Naive thymus-derived CD4-positive, alpha-beta T cell (primary cell): ENCODE measurements around the gene LIX1. TPM values are rescaled to one million over a fixed set of nuclear protein-coding genes. Genes with fewer than 3 reads are reported as not detected.

ENCODE experiments used
- ATAC-seq: fragments of 150-1000 bp; cut with Tn5 transposase; 2 replicates; pipeline ENCODE4 v1.10.0; 2021; ENCODE audit warnings: mild to moderate bottlenecking, moderate library complexity
- CTCF ChIA-PET: fragments of 350-600 bp; sonication (Branson Sonifier 250); formaldehyde crosslinking; loops from one replicate; lab custom pipeline; 2021; ENCODE audit warnings: antibody characterized with exemption; lab: Charles Lee
- POLR2A ChIA-PET: fragments of 350-600 bp; sonication (Branson Sonifier 250); formaldehyde crosslinking; loops from one replicate; lab custom pipeline; 2021; ENCODE audit warnings: antibody characterized with exemption, inconsistent platforms; lab: Charles Lee
- DNase-seq, 9 donors: peaks; one replicate each; pipeline versions ENCODE4 v3.0.0 to v3.0.0-alpha.2; 2020 to 2022; ENCODE audit warnings: mixed read lengths in 1 of 9
- H3K27ac ChIP-seq: one replicate; pipeline ENCODE4 v1.7.0; 2013; ENCODE audit warnings: mild to moderate bottlenecking, low read depth, low read length, moderate library complexity
- H3K27me3 ChIP-seq, 2 donors: one replicate each; pipeline ENCODE4 v1.7.0; 2013; ENCODE audit warnings: low read length in 2 of 2, mild to moderate bottlenecking in 2 of 2, moderate library complexity in 2 of 2; ENCODE audit not compliant: control insufficient read depth in 2 of 2, insufficient read depth in 2 of 2
- H3K36me3 ChIP-seq, 3 experiments: 1 replicate in 2 of 3; 2 replicates in 1 of 3; pipeline ENCODE4 v1.7.0; 2013; ENCODE audit warnings: low read length in 3 of 3, mild to moderate bottlenecking in 3 of 3, moderate library complexity in 1 of 3; ENCODE audit not compliant: insufficient read depth in 3 of 3, control insufficient read depth in 2 of 3
- H3K4me1 ChIP-seq, 2 donors: one replicate each; pipeline ENCODE4 v1.7.0; 2013; ENCODE audit warnings: low read length in 2 of 2, mild to moderate bottlenecking in 2 of 2, moderate library complexity in 1 of 2; ENCODE audit not compliant: control insufficient read depth in 2 of 2, insufficient read depth in 2 of 2
- H3K4me3 ChIP-seq: 2 replicates; pipeline ENCODE4 v1.7.0; 2013; ENCODE audit warnings: mild to moderate bottlenecking, low read length
- H3K9me3 ChIP-seq, 3 experiments: 1 replicate in 2 of 3; 2 replicates in 1 of 3; pipeline ENCODE4 v1.7.0; 2013; ENCODE audit warnings: low read length in 3 of 3; ENCODE audit not compliant: control insufficient read depth in 2 of 3
- H3K27ac Mint-ChIP-seq, 9 donors: one replicate each; pipeline ENCODE4 v1.8.0; 2020 to 2022; ENCODE audit warnings: mixed read lengths in 9 of 9, mild to moderate bottlenecking in 8 of 9, moderate library complexity in 5 of 9, inconsistent platforms in 2 of 9
- H3K27me3 Mint-ChIP-seq, 5 donors: one replicate each; pipeline ENCODE4 v1.8.0; 2021 to 2022; ENCODE audit warnings: mixed read lengths in 5 of 5, mild to moderate bottlenecking in 1 of 5
- H3K36me3 Mint-ChIP-seq, 5 donors: one replicate each; pipeline ENCODE4 v1.8.0; 2020 to 2022; ENCODE audit warnings: mixed read lengths in 5 of 5, mild to moderate bottlenecking in 3 of 5, inconsistent platforms in 1 of 5
- H3K4me1 Mint-ChIP-seq, 7 donors: one replicate each; pipeline ENCODE4 v1.8.0; 2020 to 2022; ENCODE audit warnings: mixed read lengths in 7 of 7, mild to moderate bottlenecking in 3 of 7, inconsistent platforms in 1 of 7
- H3K4me3 Mint-ChIP-seq, 10 donors: one replicate each; pipeline ENCODE4 v1.8.0; 2020 to 2022; ENCODE audit warnings: mild to moderate bottlenecking in 10 of 10, mixed read lengths in 10 of 10, moderate library complexity in 6 of 10, inconsistent platforms in 2 of 10
- H3K9me3 Mint-ChIP-seq, 11 donors: one replicate each; pipeline ENCODE4 v1.8.0; 2020 to 2022; ENCODE audit warnings: mixed read lengths in 11 of 11, mild to moderate bottlenecking in 4 of 11, inconsistent platforms in 1 of 11, moderate library complexity in 1 of 11
- intact Hi-C, 2 donors: fragments of 100-400 bp; cut with micrococcal nuclease; formaldehyde crosslinking; loops; one replicate each; pipeline ENCODE4 v1.15.1; 2023
- polyA plus RNA-seq, 2 donors: library from polyadenylated mRNA; unstranded; fragments of 300-500 nt; fragmentation: Illumina TruSeq; gene quantifications; one replicate each; pipeline ENCODE4 v1.2.3, GENCODE V29; 2021
- total RNA-seq, 6 experiments: library from RNA in 5 of 6; stranded (reverse) in 5 of 6; gene quantifications; 1 replicate in 5 of 6; 2 replicates in 1 of 6; pipeline ENCODE4 v1.2.3 and lab custom pipeline; 2021 to 2026

The LIX1 gene
- total and polyA plus RNA-seq, 7 experiments from 2014 or later = not detected

- no peaks in the 10 kb centered on the region for H3K27me3 ChIP-seq
- no peaks in the 10 kb centered on the region for H3K9me3 ChIP-seq
- intact Hi-C loops = no loop called here
- H3K36me3 Mint-ChIP-seq = peaks cover 0 to 2% (median 0%) of the 10 kb centered on the region in 5 donors
- no peak overlapping the region for H3K27ac ChIP-seq
- peaks cover 0 to 23% (median 7%) of the 10 kb centered on the region in 5 donors for H3K27me3 Mint-ChIP-seq
- H3K36me3 ChIP-seq = no peaks in the 10 kb centered on the region
- peaks cover 5 to 12% (median 7%) of the 10 kb centered on the region in 7 donors for H3K4me1 Mint-ChIP-seq
- ChIA-PET CTCF (no interaction called here), POLR2A (no interaction called here)
- no peak overlapping the region for H3K27ac Mint-ChIP-seq
- H3K4me1 ChIP-seq = no peaks in the 10 kb centered on the region
- ATAC-seq (no peak), DNase-seq (no peak)
- H3K4me3 Mint-ChIP-seq = no peak overlapping the region
- no peak overlapping the region for H3K4me3 ChIP-seq
- peaks cover 0 to 1% (median 0%) of the 10 kb centered on the region in 11 donors for H3K9me3 Mint-ChIP-seq
These were observed 11.2 kb downstream of the LIX1 start for GRCh38 chr5:97131139-97131710.

- Mint-ChIP-seq H3K27me3 (peaks cover 0 to 44% (median 15%) of the 10 kb centered on the region in 5 donors), H3K4me3 (no peak overlapping the region), H3K36me3 (peaks cover 0 to 2% (median 0%) of the 10 kb centered on the region in 5 donors), H3K9me3 (no peaks in the 10 kb centered on the region), H3K4me1 (peaks cover 0 to 6% (median 2%) of the 10 kb centered on the region in 7 donors), H3K27ac (no peak overlapping the region)
- ATAC-seq (no peak), DNase-seq (no peak)
- POLR2A ChIA-PET = no interaction called here
- no peaks in the 10 kb centered on the region for H3K9me3 ChIP-seq
- H3K4me3 ChIP-seq = no peak overlapping the region
- intact Hi-C loops = no loop called here
- H3K27me3 ChIP-seq = no peaks in the 10 kb centered on the region
- H3K36me3 ChIP-seq = no peaks in the 10 kb centered on the region
- CTCF ChIA-PET = no interaction called here
- no peak overlapping the region for H3K27ac ChIP-seq
- H3K4me1 ChIP-seq = no peaks in the 10 kb centered on the region
These were observed 14.7 kb downstream of the LIX1 start for GRCh38 chr5:97127727-97128126.

GRCh38 chr5:97125125-97125683 is 17.2 kb downstream of the LIX1 start:
- ChIA-PET CTCF (no interaction called here), POLR2A (no interaction called here)
- Histone ChIP-seq H3K36me3 (no peaks in the 10 kb centered on the region), H3K27me3 (no peaks in the 10 kb centered on the region), H3K4me1 (no peaks in the 10 kb centered on the region), H3K27ac (no peak overlapping the region), H3K4me3 (no peak overlapping the region), H3K9me3 (no peaks in the 10 kb centered on the region)
- peaks cover 0 to 42% (median 15%) of the 10 kb centered on the region in 5 donors for H3K27me3 Mint-ChIP-seq
- H3K9me3 Mint-ChIP-seq = no peaks in the 10 kb centered on the region
- H3K36me3 Mint-ChIP-seq = no peaks in the 10 kb centered on the region
- ATAC-seq (no peak), DNase-seq (no peak)
- no peak overlapping the region for H3K4me3 Mint-ChIP-seq
- H3K4me1 Mint-ChIP-seq = peaks cover 0 to 2% (median 0%) of the 10 kb centered on the region in 7 donors
- no peak overlapping the region for H3K27ac Mint-ChIP-seq
- intact Hi-C loops = no loop called here

- H3K4me1 ChIP-seq = no peaks in the 10 kb centered on the region
- H3K4me3 Mint-ChIP-seq = no peak overlapping the region
- intact Hi-C loops = no loop called here
- H3K27ac ChIP-seq = no peak overlapping the region
- POLR2A ChIA-PET = no interaction called here
- H3K27me3 Mint-ChIP-seq = peaks cover 0 to 47% (median 15%) of the 10 kb centered on the region in 5 donors
- H3K36me3 Mint-ChIP-seq = no peaks in the 10 kb centered on the region
- peaks cover 0 to 2% (median 0%) of the 10 kb centered on the region in 7 donors for H3K4me1 Mint-ChIP-seq
- CTCF ChIA-PET = no interaction called here
- H3K9me3 ChIP-seq = no peaks in the 10 kb centered on the region
- no peaks in the 10 kb centered on the region for H3K9me3 Mint-ChIP-seq
- no peak overlapping the region for H3K4me3 ChIP-seq
- H3K36me3 ChIP-seq = no peaks in the 10 kb centered on the region
- DNase-seq (no peak), ATAC-seq (no peak)
- no peak overlapping the region for H3K27ac Mint-ChIP-seq
- H3K27me3 ChIP-seq = no peaks in the 10 kb centered on the region
These were observed 18.1 kb downstream of the LIX1 start for GRCh38 chr5:97124335-97124734.

GRCh38 chr5:97121848-97122247 is 20.6 kb downstream of the LIX1 start:
- no peak overlapping the region for H3K27ac Mint-ChIP-seq
- CTCF ChIA-PET = no interaction called here

GRCh38 chr5:97120195-97120594 is 22.2 kb downstream of the LIX1 start:
- no peak overlapping the region for H3K27ac ChIP-seq
- H3K4me1 Mint-ChIP-seq = no peaks in the 10 kb centered on the region
- H3K9me3 Mint-ChIP-seq = no peaks in the 10 kb centered on the region
- no peak overlapping the region for H3K27ac Mint-ChIP-seq
- H3K27me3 Mint-ChIP-seq = peaks cover 0 to 36% (median 5%) of the 10 kb centered on the region in 5 donors
- CTCF ChIA-PET = no interaction called here
- H3K9me3 ChIP-seq = no peaks in the 10 kb centered on the region
- no peak overlapping the region for H3K4me3 Mint-ChIP-seq
- intact Hi-C loops = no loop called here
- no peaks in the 10 kb centered on the region for H3K4me1 ChIP-seq
- ATAC-seq (no peak), DNase-seq (no peak)
- no peaks in the 10 kb centered on the region for H3K27me3 ChIP-seq
- no peaks in the 10 kb centered on the region for H3K36me3 ChIP-seq
- H3K4me3 ChIP-seq = no peak overlapping the region
- POLR2A ChIA-PET = no interaction called here
- H3K36me3 Mint-ChIP-seq = no peaks in the 10 kb centered on the region

More at GRCh38 chr5:97121848-97122247, 20.6 kb downstream of the LIX1 start:
- Histone ChIP-seq H3K27me3 (no peaks in the 10 kb centered on the region), H3K27ac (no peak overlapping the region), H3K4me1 (no peaks in the 10 kb centered on the region), H3K36me3 (no peaks in the 10 kb centered on the region), H3K9me3 (no peaks in the 10 kb centered on the region), H3K4me3 (no peak overlapping the region)
- H3K36me3 Mint-ChIP-seq = no peaks in the 10 kb centered on the region
- no peak for DNase-seq
- no peak overlapping the region for H3K4me3 Mint-ChIP-seq
- no peak for ATAC-seq
- no peaks in the 10 kb centered on the region for H3K9me3 Mint-ChIP-seq
- no peaks in the 10 kb centered on the region for H3K4me1 Mint-ChIP-seq
- peaks cover 0 to 40% (median 5%) of the 10 kb centered on the region in 5 donors for H3K27me3 Mint-ChIP-seq
- POLR2A ChIA-PET = no interaction called here
- intact Hi-C loops = no loop called here

- intact Hi-C loops = no loop called here
- DNase-seq (no peak), ATAC-seq (no peak)
- CTCF ChIA-PET = no interaction called here
- Histone ChIP-seq H3K27me3 (no peaks in the 10 kb centered on the region), H3K36me3 (no peaks in the 10 kb centered on the region), H3K27ac (no peak overlapping the region), H3K4me1 (no peaks in the 10 kb centered on the region), H3K9me3 (no peaks in the 10 kb centered on the region), H3K4me3 (no peak overlapping the region)
- Mint-ChIP-seq H3K36me3 (no peaks in the 10 kb centered on the region), H3K9me3 (no peaks in the 10 kb centered on the region), H3K27me3 (peaks cover 0 to 31% (median 5%) of the 10 kb centered on the region in 5 donors), H3K4me3 (no peak overlapping the region), H3K4me1 (no peaks in the 10 kb centered on the region), H3K27ac (no peak overlapping the region)
- POLR2A ChIA-PET = no interaction called here
These were observed 23.4 kb downstream of the LIX1 start for GRCh38 chr5:97119007-97119390.
